ENCODE results near the gene OR52K1.
A peak's percentile ranks its signal among the peaks of the same experiment; 100 is the strongest.
"Not testable (repeated sequence)": the region's sequence is repeated elsewhere in the genome, so short reads cannot be mapped to it uniquely, and the experiment has no call there.

OR52K1 gene

DNA sequence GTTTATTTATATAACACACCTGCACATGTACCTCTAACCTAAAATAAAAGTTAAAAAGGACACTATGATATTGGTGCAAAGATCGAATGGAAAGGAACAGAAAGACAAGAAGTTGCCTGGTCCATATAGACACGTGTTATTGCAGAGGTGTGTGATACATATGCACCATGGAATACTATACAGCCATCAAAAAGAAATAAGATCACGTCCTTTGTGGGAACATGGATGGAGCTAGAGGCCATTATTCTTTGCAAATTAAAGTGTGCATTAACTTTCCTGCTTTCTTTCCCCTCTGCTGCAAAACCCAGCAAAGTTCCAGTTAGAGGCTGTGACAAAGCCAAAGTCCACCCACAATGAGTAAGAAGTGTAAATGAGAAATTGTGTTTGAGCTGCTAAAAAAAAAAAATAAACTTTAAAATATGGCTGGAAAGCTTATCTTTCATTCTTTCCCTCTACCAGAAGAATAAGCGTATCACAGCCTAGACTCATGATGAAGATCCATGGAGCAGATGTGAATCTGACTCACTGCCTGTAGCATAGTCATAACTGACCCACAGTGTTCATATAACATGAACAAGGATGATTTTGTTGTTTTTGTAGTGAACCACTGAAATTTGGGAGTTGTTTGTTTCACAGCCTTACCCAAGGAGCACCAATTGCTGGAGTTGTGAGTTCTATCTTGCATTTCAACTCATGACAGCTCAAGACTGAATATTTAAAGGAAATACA, 9.6 kb downstream of the OR52K1 start:
- no peak for DNase-seq

DNA sequence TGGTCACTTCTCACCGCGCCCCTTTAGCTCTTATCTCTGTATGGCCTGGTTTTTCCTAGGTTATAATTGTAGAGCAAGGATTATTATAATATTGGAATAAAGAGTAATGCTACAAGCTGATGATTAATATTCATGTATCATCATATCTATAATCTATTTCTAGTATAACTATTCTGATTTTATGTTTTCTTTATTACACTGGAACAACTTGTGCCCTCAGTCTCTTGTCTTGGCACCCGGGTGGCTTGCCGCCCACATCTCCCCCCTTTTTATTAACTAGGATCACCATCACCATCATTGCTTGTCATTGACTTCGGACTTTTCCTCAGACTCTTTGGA, 11.0 kb downstream of the OR52K1 start:
- DNase-seq = no peak

DNA sequence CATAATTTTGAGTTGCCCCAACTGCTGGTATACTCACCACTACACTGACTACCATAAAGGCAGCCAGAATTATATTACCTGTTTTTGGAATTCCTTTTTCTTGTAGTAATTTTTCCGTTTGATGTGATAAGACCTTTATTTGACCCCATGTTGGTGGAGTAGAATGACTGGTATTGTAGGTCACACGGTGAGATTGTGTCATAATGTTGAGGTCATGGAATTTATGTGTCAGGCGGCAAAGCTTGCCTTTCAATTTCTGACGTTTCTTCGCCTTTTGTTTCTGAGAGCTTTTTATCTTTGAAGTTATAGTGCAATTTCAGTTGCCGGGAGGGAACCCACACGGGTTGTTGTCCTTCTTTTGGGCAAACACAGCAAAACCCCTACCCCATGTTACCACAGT, 13.0 kb downstream of the OR52K1 start:
- no peak for DNase-seq

DNA sequence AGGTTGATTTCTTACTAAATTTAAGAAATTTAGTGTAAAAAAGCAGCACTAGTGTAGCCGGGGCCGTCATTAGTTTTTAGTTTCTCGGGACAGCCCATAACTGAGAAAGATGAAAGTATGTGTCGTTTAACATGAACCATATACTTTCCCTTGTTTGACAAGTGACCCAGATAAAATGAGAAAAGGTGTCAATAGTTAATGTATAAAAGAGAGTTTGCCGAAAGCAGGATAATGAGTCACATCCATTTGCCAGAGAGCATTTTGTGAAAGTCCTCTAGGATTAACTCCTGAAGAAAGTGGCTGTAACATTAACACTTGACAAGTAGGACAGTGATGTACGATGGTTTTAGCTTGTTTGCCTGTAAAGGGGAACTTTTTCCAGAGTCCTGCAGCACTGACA, 13.5 kb downstream of the OR52K1 start:
- DNase-seq = no peak

DNA sequence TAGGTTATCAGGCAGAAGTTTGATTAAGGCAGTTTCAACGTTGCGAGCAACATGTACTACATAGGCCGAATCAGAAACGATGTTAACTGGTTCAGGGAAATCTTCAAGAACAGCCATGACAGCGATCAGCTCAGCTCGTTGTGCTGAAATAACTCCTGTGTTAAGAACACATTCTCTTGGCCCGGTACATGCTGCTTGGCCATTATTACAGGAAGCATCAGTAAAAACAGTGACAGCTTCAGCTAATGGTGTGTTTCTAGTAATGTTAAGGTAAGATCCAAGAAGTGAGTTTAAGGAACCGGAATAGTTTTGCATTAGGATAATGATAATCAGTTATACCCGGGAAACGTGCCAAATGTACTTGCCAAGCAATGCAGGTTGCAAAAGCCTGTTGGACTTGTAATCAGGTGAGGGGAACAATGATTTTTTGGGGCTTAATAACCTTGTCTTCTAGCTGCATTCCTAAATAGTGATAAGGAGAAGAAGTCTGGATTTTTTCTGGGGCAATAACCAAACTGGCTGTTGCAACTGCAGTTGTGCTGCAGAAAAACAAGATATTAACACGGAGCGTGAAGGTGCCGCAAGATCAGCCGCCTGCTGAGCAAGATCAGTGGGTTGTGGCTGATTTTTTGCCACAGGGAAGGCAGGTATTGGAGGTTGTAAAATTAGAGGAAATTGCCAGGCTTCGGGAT, 14.3 kb downstream of the OR52K1 start:
- DNase-seq = no peak

DNA sequence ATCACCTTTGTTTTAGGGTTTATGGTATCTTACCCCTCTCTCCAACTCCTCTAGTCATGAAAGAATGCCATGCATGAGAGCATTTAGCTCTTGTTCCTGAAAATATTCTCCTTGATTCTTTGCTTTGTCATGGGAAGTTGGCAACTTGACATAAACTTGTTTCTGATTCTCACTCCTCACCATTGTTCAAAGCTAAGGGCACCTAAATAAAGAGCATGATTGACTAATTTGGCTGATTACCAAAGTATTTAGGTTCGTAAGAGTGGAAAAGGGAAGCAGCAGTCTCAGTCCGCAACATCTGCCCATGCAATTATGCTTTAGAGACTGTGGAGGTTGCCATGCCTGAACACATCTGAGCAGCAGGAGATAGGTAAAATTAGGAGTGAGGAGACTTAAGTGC, 26.4 kb downstream of the OR52K1 start:
- no peak for DNase-seq

DNA sequence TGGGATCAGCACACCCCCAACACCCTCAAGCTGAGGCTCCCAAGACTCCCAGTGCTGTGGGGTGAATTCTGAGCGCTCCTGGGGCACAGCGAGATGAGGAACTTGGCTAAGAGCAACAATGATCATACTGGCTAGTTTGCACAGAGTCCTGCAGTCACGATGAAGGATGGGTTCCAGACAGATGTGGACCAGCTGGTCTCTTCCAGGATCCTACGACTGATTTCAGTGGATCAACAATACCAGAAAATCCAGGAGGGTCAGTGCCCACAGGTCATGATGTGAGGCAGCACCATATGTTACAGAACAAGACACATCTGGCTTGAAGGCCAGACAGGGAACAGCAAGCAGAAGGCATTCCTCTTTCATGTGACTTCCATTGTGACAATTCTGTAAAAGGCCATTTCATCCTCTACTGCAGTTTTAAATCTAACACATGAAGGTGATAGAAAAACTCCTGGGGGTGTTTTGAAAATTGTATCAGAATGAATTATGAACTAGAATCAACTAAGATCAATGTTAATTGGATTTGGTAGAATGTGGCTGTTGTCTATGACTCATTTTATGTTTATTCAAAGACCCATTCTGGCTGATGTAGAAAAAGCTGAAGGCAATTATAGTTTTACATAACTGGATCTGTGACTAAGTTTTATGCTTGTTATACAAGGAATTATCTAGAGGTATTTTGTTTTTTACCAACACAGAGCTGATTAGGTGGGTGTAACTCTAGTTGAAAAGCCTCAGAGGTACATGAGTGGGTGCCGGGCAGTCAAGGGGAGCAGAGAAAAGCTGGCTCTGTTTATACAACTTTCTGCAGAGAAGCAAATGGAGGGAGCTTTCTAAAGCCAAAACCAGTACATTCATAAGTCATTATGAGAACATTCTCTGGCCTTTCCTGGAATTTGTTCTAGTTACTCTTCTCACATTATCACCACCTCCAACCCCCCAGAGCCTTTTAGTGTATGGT, 29.1 kb downstream of the OR52K1 start:
- DNase-seq = no peak

DNA sequence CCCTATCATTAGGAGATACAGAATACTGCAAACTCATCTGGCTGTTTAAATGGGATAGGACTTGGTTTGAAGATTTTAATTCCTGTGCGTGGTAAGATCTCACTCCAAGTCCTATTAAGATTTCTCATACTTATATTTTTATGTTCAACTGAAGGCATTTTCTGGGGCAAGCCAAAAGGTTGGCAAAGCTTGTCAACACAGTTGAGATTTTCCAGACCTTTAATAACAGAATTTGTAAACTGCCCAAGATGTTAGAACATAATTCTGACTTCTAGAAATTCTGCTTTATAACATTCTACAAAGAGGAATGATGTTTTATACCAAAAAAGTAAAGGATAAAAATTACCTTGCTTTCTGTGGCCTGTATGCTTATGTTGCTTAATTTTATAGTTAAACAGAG, 31.8 kb downstream of the OR52K1 start:
- no peak for DNase-seq

DNA sequence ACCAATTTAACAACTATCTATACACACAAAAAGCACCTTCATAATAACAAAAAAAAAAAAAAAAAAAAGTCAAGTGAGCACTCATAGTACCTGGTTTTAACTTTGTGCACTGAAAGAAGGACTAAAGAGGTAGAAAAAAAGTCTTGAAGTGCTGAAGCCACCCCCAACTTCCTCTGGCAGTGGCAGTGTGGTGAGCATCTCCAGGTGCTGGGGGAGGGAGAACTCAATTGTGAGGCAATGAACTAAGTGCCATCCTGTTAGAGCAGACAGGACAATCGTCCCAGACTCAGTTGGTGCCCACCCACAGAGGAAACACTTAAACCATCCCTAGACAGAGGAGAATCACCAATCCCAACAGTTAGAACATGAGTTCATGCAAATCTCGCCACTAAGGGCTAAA, 39.9 kb downstream of the OR52K1 start:
- no peak for DNase-seq

DNA sequence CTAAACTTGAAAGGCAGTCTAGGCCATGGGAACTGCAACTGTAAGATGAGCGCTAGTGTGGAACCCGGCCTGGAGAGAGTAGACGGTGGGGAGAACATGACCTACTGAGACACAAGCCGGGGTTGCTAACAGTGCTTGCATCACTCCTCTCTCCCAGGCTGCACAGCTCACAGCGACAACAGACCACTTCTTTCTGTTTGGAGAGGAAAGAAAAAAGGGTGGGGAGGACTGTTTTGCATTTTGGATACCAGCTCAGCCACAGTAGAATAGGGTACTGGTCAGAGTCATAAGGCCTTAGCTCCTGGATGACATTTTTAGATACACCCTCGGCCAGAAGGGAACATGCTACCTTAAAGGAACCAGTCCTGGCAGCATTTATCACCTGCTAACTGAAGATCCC, 40.3 kb downstream of the OR52K1 start:
- DNase-seq = no peak

DNA sequence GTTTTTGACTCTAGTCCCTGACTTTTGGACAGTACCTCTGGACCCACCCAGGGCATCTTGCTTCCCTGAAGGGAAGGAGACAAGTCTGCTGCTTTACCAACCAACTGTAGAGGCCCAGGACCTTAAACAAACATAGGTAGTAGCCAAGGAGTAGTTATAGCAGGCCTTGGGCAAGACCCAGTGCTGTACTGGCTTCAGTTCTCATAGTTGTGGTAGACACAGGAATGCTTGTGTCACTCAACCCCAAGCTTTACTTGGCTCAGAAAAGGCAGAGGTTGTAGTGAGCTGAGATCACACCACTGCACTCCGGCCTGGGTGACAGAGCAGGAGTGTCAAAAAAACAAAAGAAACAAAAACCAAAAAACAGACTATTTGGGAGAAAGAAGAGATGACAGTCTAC, 41.2 kb downstream of the OR52K1 start:
- DNase-seq = no peak

DNA sequence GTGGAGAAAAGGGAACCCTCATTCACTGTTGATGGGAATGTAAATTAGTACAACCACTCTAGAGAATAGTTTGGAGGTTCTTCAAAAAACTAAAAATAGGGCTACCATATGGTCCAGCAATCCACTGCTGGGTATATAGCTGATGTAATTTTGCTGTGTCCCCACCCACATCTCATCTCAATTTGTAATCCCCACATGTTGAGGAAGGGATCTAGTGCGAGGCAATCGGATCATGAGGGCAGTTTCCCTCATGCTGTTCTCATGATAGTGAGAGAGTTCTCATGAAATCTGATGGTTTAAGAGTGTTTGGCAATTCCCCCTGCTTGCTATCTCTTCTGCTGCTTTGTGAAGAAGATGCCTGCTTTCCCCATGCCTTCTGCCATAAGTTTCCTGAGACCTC, 45.5 kb downstream of the OR52K1 start:
- DNase-seq = no peak

DNA sequence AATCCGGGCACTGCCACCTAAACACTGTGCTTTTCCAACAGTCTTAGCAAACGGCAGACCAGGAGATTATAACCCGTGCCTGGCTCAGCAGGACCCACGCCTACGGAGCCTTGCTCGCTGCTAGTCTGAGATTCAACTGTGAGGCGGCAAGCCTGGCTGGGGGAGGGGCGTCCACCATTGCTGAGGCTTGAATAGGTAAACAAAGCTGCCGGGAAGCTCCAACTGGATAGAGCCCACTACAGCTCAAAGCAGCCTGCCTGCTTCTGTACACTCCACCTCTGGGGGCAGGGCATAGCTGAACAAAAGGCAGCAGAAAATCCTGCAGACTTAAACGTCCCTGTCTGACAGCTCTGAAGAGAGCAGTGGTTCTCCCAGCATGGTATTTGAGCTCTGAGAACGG, 49.2 kb downstream of the OR52K1 start:
- DNase-seq = not testable (repeated sequence)

DNA sequence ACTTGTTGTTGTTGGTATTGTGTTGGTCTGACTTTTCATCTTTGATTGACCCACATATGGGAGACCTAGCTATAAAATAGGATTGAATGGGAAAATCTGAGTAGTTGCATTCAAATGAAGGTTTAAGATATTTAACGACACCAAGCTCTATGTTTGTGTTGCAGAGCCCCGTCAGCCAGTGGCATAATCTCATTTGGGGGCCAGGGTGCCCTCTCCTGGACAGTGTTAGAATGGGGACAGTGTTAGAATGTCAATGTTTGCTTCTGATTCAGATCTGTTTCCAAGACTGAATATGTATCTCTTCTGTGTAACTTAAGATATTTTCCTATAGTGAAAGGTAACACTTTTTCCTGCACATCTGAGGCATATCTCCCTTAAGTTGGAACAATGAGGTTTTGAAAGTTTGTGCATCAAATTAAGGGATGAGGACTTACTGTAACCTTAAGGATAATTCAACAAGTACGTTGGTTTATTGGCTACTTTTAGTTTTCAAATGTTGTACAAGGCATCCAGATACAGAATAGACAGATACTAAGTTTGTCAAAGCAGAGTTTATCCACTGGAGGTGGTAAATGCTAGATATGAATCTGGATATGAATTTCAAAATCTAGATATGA, 57.3 kb downstream of the OR52K1 start:
- peak; percentile 6 for DNase-seq

DNA sequence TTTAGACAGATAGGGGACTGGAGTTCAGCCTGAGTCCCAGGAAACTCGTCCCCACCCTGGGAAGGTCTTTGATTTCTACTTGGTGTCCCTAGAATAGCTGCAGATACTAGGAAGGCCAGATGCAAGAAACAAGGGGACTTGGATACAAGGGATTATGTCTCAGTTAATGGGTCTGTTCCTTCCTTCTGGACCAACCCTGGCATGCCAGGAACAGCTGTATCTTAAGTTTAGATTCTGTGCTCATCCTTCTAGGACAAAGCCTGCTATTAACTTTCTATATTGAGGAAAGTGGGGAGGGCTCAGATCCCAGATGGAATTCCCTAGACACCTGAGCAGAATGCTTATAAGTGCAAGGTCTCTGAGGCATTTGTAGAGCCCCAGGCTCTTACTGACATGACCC, 58.6 kb downstream of the OR52K1 start:
- no peak for DNase-seq

All from fibroblast of skin of right biceps (primary cell).